ENCODE data around the gene JTB.

Gene JTB

DNA sequence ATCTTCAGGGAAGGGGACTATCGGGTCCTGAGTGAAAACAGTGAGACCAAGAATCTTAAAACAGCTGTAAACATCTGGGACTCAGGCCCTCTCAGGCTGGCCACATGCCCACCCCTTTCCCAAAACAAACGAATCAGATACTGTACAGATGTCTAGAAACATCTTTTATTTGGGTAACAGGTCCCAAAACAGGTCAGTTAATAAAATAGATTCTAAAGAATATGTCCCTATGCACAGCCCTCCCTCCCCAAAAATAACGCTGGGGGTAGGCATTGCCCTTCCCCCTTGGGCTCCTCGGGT, 18.6 kb downstream of the JTB start:
- H3K4me3 ChIP-seq (ENCODE audit: low read depth, low read length) = no peak overlapping the region
- DNase-seq (ENCODE audit: low read depth) = no peak

DNA sequence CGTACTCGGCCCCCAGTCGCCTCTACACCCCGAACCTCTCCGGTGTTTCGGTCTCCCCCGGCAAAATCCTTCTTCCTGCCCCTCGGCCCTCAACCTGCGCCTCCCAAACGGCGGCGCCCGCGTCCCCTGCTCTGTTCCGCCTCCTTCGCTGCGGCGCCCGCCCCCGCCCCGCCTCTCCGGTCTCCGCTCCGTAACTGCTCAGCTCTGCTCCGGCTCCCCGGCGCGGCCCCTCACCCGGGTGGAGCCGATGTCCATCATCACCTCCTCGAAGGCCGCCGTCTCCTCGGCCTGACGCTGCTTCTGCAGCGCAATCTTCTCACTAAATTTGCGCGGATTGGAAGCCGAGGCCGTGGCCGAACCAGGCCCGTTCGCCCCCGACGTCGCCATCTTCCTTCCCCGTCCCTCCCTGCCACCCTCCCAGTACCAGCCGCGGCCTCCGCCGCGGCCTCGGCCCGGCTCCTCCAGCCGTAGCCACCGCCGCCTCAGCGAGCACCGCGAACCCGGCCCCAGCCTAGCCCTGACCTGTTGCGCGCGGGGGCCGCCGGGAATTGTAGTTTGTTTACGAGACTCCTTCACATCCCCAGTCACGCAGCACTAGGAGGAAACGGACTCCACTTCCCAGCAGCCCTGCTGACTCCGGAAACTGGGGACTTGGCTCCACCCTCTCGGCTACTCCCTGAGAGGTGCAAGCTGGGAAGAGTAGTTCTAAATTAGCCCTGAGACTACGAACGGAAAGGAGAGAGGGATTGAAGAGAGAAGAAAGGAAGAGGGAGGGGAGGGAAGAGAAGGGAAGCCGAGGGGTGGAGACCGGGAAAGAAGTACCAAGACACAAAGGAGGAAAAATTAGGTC, 19.1 kb downstream of the JTB start, which contains the start of gene CRTC2:
CRTC2 (minus strand) TSS at position 502 of the 850 bp plus-strand sequence; CDS start at position 387, 115 bp downstream.
- peak within 1 kb of the TSS; percentile 76 for H3K4me3 ChIP-seq (ENCODE audit: low read depth, low read length)
- peak; percentile 94 for DNase-seq (ENCODE audit: low read depth)

DNA sequence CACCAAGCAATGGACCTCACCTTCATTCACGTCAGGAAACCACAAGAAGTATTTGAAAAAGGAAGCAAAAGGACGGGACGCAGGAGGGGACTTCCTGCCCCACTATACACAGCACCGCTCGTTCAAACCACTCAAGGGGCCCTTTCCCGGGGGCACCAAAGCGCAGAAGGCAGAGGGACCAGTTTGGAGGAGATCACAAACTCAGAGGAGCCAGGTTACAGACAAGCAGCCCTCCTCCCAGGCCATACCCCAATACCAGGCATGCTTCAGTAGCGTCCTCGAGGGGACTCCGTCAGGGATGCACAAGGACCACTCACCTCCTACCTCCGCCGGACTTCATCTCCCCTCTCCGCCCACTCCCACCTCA, 19.7 kb downstream of the JTB start:
- no peak for DNase-seq (ENCODE audit: low read depth)
- peak overlapping the region; percentile 76 for H3K4me3 ChIP-seq (ENCODE audit: low read depth, low read length)

DNA sequence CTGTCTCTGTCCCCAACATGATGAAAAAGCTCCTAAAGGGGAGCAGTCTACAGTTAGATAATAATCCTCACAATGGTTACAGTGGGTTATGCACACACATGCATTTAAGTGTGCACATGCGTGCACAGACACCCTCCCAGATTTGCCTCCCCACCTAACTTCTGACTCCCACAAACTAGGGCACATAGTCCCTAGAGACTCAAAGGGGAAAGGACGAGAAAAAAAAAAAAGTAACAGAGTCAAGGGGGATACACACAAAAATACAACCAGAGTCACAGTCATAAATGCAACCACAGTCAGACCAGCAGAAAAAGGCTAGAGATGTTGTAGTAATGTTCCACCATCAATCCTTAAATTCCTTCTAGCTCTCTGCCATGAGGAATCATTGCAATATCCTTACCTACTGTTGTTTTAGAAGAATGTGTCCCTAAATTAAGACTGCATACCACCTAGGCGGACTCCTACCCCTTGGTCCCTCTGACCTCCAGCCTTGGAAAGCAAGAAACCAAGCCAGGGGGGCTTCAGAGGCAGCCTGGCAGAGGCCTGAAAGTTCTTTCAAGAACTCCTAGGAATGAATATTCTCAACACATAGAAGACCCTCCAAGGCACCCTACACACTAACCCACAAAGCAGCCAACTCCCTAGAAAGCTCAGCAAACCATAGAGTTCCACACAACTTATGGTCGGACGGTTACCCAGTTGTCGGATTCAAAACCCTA, 20.3 kb downstream of the JTB start:
- H3K4me3 ChIP-seq (ENCODE audit: low read depth, low read length) = peak overlapping the region; percentile 76
- no peak for DNase-seq (ENCODE audit: low read depth)

DNA sequence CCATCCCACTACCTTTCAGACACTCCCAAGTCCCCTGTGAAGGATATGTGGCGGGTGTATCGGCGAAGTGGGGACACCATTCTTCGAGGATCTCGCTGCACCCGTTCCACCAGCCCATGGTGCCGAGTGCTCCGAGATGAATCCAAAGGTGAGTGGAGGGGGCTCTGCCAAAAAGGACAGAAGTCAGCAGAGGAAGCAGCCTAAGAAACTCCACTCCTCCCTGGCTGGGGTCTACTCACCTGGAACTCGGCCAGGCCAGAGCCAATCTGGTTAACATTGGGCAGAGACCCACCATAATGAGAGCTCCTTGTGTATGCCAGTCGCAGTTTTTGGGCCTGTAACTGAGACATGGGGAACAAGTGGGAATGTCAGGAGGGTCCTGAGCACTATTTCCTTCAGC, 22.6 kb downstream of the JTB start:
- H3K4me3 ChIP-seq (ENCODE audit: low read depth, low read length) = no peak overlapping the region
- DNase-seq (ENCODE audit: low read depth) = no peak

DNA sequence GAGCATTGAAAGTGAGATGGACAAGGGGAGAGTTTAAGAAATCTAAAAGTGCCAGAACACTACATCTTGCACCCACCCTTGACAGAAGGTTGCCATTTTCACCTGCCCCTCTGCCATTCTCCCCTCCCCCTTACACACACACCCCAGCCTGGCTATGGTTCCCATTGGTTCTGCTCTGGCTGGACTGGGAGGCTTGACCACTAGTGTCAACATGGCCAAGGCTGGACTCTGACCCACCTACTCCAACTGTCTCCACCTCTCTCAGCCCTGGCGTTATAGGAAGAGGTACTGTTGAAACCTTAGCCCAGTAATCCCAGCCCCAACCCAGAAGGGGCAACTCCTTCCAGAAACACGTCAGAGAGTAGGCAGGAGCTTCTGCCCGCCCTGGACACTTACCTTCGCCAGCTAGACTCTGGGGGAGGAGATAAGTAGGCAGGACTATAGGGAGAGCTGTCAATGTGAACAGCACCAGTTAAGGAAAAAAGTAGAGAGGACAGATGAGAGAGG, 23.6 kb downstream of the JTB start:
- no peak overlapping the region for H3K4me3 ChIP-seq (ENCODE audit: low read depth, low read length)
- DNase-seq (ENCODE audit: low read depth) = no peak

DNA sequence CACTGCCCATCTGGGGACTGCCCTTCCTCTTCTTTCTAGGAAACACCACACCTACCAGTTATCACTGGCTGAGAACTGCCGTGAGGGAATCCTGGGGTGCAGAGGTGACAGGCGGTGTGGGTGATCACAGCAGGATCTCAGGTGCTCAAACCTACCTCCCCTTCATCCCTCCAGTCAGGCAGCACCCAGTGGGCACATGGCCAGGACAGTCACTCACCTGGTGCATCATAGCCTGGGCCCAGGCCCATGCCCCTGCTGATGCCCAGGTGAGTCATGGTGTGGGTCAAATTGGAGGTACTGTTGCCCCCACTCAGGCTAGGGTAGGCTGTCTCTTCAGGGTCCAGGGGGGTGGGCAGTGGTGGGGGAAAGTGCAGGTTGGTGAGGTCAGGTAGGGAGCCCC, 25.7 kb downstream of the JTB start:
- DNase-seq (ENCODE audit: low read depth) = no peak
- H3K4me3 ChIP-seq (ENCODE audit: low read depth, low read length) = no peak overlapping the region

DNA sequence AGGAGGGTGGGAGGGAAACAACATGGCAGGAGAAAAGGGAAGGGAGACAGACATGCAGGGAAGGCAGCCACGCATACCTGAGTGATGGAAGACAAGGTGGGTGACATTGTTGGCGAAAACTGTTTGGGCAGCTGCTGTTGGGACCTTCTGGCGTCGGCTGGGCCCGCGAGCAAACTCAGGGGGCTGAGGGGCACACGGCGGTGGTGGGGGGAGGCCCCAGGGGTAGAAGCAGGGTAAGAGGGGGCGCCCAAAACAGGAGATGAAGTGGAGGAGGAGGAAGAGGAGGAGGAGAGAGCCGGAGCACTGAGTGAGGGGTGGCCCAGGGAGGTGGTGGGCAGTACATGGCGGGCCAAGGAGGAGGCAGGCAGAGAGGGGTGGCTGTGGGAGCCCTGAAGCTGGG, 26.3 kb downstream of the JTB start:
- DNase-seq (ENCODE audit: low read depth) = no peak
- no peak overlapping the region for H3K4me3 ChIP-seq (ENCODE audit: low read depth, low read length)

DNA sequence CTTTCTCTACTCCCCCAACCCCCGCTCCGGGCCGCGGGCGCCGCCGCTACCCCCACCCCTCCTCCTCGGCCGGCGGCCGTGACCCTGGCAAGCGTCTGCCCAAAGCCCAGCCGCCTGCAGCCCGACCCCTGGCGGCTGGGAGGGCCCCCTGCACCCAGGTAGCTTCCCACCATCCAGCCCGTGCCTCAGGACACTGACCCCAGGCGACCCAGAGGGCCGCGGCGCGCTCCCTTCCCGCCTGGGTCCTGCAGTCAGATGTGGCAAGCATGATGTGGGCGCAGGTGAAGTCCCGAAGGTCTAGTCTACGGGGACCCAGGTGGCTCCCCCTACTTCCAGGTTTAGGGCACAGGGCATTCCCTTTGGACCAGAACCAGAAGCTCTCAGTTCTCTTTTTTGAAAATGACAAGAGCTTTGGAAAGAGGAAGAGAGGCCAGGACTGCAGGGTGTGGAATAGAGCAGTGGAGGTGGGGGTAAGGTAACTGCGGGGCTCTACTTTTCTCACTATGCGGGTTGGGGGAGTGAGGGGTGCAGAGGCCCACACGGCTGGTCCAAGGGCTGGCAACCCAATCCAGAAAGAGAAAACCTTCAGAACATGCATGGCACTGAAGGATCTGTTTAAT, 30.7 kb downstream of the JTB start, which contains the start of gene DENND4B:
DENND4B (minus strand) TSS at position 97 of the 620 bp plus-strand sequence. CDS start 2,344 bp downstream, outside the sequence.
- DNase-seq (ENCODE audit: low read depth) = no peak
- peak within 1 kb of the TSS; percentile 83 for H3K4me3 ChIP-seq (ENCODE audit: low read depth, low read length)

DNA sequence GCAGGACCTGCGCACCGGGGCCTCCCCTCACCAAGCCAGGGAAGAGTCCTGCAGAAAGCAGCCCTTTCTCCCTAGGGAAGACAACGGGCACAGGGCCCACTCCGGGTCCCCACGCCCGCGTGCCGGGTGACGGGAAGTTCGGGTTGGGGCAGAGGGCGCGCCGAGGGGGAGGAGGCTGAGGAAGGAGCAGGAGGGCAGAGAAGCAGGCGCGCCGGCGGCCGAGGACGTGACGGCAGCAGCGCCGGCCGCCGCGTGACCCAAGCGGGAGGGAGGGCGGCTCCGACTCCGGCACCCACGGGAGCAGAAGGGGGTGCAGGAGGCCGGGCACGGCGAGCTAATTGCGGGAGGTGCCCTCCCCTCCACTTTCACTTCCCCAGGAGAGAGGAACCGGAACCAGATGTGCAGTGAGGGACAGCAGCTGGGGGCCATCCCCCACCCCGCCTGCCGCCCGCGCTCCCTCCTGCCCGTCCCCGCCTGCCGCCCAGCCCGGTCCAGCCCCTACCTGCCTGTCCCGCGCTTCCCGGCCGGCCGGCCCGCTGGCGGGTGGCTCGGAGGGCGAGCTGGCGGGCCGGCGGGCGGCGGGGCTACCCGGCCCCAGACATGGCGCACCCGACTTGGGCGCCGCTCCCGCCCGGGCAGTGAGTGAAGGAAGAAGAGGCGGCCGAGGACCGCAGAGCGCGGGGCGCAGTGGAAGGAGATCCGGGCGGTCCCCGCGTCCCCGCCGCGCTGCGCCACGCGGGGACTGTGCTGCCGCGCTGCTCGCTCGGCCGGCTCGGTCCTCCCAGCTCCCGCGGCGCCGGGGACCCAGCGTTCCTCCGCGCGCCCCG, 31.5 kb downstream of the JTB start:
- no peak for DNase-seq (ENCODE audit: low read depth)
- H3K4me3 ChIP-seq (ENCODE audit: low read depth, low read length) = peak overlapping the region; percentile 83

DNA sequence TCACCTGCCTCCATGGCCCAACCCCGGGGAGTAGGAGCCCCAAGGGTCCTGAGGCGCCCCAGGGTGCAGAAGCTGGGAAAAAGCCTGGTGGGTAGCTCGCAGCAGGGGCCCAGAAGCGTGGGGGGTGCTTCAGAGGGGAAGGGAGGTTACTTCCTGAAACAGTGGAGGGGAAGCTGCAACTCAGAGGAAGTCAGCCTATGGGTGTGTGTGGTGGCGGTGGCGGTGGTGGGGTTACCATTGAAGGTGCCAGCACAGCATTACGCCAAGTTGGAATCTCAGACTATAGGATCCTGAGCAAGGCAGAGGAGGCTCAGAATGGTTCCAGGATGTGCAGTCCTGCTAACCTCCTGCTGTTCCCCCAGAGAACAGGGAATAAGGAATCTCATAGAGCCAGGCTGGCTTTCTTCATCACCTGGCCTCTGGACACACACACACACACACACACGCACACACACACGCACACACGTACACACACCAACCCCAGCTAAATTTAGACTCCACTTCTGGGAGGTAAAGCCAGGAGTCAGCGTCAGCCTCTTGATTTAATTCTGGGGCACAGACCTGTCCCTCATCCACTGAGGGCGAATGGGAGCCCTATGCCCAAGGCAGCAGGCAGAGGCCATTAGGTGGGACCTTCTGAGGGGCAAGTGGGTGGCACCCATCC, 32.2 kb downstream of the JTB start:
- DNase-seq (ENCODE audit: low read depth) = no peak

DNA sequence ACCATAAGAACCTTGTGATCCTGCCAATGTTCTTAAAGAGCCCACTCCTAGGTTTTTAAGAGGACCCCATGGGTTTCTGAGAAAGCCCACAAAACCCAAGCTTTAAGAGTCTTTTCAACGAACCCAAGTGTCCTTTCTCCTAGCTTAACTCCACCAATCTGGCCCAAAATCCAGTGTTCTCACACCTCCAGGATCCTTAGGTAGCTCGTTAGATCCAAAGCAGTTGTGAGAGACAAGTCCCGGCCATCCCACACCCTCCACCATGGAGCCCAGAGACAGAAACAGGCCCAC, 32.7 kb downstream of the JTB start:
- DNase-seq (ENCODE audit: low read depth) = no peak
- peak overlapping the region; percentile 83 for H3K4me3 ChIP-seq (ENCODE audit: low read depth, low read length)

More for the DNA sequence above, 32.2 kb downstream of the JTB start:
- H3K4me3 ChIP-seq (ENCODE audit: low read depth, low read length) = peak overlapping the region; percentile 83

DNA sequence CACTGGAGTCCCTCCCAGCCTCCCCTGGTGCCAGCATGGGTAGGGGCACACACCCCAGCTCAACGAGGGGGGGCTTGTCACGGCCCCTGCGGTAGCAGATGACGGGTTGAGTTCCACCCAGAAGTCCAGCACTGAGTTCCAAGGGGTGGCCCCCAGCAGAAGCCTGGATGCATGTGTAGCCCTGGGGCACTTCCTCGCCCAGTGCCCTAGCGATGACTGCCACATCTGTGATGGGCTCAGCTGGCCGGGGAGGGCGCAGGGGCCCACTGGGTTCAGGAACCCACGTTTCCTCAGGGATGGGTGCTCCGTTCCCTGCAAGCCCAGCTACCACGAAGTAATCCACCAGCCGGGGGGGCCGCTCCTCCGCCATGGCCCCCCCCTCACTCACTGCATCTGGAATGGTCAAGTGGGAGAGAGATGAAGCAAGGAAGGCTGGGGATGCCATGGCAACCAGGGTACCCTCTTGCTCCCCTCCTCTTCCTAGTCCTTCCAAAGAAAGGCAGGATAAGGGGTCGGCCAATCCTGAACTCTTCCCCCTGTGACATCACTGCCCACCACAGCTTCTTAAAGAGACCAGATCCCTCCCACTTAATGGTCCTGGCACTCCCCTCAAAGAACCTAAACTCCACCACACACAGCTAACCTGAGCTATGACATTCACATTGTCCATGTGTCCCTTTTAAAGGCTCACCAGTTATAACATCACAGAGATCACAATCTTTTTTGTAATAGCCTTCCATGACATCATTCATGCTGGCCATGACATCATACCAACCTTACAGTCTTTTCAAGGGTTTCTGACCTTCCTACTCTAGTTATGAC, 33.3 kb downstream of the JTB start:
- DNase-seq (ENCODE audit: low read depth) = no peak
- H3K4me3 ChIP-seq (ENCODE audit: low read depth, low read length) = no peak overlapping the region

DNA sequence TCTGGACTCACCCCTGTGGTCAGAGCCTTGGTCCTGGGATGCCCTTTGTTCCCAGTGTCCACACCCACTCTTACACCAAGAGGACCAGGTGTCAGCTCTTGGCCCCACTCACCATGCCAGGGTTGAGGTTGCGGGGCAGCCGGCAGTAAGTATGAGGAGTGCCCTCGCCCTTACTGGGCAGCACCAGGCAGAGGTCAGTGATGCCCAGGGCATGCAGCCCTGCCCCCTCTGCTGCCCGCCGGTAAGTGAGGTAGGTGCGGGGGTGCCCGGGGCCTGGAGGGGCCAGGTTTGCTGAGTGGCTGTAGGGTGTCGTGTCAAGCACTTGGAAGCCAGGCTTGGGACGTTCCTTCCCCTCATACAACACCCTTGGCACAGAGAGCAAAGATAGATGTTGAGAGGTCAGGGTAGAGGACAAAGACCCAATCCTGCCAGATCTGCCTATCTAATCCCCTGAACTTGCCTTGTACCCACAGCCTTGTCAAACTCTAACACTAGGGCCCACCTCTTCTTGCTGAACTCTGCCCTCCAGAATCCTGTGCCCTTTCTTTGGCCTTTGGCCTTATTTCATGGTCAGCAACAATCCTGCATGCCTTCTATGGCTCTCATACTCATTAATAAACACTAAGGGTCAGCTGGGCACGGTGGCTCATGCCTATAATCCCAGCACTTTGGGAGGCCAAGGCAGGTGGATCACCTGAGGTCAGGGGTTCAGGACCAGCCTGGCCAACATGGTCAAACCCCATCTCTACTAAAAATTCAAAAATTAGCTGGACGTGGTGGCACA, 34.5 kb downstream of the JTB start:
- no peak for DNase-seq (ENCODE audit: low read depth)
- no peak overlapping the region for H3K4me3 ChIP-seq (ENCODE audit: low read depth, low read length)

DNA sequence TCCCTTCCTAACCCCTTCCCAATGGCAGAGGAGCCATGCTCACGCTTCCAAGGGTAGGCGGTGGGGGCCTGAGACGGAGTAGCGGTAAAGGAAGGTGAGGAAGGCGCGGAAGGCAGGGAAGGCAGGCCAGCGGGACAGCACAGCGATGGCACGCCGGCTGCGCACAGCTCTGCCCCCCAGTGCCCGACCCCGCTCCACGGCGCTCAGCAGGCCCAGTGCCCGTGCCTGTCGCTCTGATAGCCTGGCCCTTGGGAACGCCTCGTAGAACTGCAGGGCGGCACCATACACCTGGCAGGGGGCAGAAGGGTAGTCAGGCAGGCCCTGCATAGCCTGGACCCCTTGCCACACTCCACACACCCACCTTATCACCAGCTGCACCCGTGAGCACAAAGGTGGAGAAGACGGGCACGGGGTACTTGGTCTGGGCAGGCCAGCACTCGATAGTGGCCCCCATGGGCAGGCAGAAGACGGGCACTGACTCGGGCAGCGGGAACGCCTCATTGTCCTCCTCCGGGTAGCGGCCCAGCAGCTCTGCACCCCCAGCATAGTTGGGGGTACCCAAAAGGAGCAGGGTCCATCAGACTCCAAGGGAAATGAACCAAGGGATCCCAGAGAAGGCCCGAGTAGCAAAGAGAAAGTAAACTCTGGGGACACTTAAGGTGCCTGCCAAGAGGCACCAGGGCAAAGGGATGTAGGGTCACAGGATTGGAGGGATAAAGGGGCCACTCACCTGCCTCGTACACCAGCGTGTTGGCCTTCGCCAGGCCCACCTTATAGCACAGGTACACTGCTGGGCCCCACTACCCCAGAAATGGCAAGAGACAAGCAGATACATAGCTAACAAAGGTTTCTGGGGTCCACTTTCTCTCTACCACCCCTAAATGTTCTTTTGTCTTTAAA, 35.4 kb downstream of the JTB start:
- no peak overlapping the region for H3K4me3 ChIP-seq (ENCODE audit: low read depth, low read length)
- DNase-seq (ENCODE audit: low read depth) = no peak

DNA sequence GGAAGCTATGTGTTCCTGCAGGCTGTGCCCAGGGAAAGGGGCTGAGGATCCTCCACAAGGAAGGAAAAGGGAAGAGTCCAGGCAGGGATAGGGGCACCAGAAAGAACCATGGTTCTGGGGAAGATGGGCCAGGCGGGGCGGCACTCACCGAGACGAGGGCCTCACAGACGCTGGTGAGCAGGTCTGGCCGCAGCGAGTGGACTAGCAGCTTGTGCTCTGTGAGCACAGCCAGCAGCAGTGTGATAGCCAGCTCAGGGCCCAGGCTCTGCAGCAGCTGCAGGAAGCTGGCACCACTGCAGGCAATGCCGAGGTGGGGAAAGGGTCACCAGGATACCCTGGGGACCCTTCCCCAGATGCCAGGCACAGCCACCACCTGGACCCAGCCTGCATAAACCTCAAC, 36.7 kb downstream of the JTB start:
- DNase-seq (ENCODE audit: low read depth) = no peak

DNA sequence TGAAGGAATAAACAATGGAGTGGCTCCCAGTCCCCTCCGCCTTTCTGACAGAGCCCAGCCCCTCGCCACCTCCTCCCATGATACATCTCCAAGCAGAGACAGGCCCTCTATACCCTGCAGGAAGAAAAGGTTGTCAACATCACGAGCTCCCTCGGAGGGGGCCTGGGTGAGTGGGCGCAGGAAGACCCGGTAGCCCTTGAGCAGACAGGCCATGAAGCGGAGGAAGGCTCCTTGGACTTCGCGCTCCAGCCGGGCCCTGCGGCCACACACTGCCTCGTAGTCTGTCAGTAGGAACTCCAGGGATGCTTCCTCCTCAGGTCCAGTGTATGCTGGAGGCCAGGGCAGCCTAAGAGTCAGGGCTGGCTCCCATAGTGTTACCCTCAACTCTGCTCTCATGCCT, 38.0 kb downstream of the JTB start:
- H3K4me3 ChIP-seq (ENCODE audit: low read depth, low read length) = no peak overlapping the region
- no peak for DNase-seq (ENCODE audit: low read depth)

More for the DNA sequence above, 36.7 kb downstream of the JTB start:
- H3K4me3 ChIP-seq (ENCODE audit: low read depth, low read length) = no peak overlapping the region
